HUES48 (cell line): ENCODE results near the gene MTX1.
"Not testable (repeated sequence)": the region's sequence is repeated elsewhere in the genome, so short reads cannot be mapped to it uniquely, and the experiment has no call there.

Experiments used
- H3K27ac ChIP-seq: one replicate; pipeline ENCODE4 v1.7.0; 2013; ENCODE audit warnings: low read depth, low read length, inconsistent platforms
- H3K27me3 ChIP-seq: 2 replicates; pipeline ENCODE4 v1.6.1; 2013; ENCODE audit warnings: mild to moderate bottlenecking, low read length; ENCODE audit not compliant: control insufficient read depth, insufficient read depth
- H3K36me3 ChIP-seq: 2 replicates; pipeline ENCODE4 v1.6.1; 2013; ENCODE audit warnings: low read length; ENCODE audit not compliant: control insufficient read depth, insufficient read depth
- H3K4me1 ChIP-seq: 2 replicates; pipeline ENCODE4 v1.6.1; 2013; ENCODE audit warnings: mild to moderate bottlenecking, low read length; ENCODE audit not compliant: control insufficient read depth, insufficient read depth
- H3K4me3 ChIP-seq: 2 replicates; pipeline ENCODE4 v1.5.1; 2013; ENCODE audit warnings: mild to moderate bottlenecking, low read depth, low read length
- H3K9ac ChIP-seq: 2 replicates; pipeline ENCODE4 v1.6.1; 2013; ENCODE audit warnings: mild to moderate bottlenecking, low read depth, low read length, moderate library complexity
- H3K9me3 ChIP-seq: 2 replicates; pipeline ENCODE4 v1.6.1; 2013; ENCODE audit warnings: low read length; ENCODE audit not compliant: control insufficient read depth, insufficient read depth

Gene MTX1

GRCh38 chr1:155208541-155209311 lies at the start of gene MTX1:
Gene MTX1, plus strand, starts transcription at chr1:155208695. Its CDS starts 110 bp downstream, at chr1:155208805.
- Histone ChIP-seq H3K27ac (peak within 1 kb of the TSS; percentile 98), H3K9me3 (no peaks in the 10 kb centered on the region), H3K9ac (peak within 1 kb of the TSS; percentile 90), H3K4me3 (peak within 1 kb of the TSS; percentile 92), H3K4me1 (peaks cover 19% of the 10 kb centered on the region), H3K27me3 (no peaks in the 10 kb centered on the region), H3K36me3 (peaks cover 23% of the 10 kb centered on the region)

- Histone ChIP-seq H3K4me3 (no peak overlapping the region), H3K9ac (no peak overlapping the region), H3K27me3 (no peaks in the 10 kb centered on the region), H3K36me3 (no peaks in the 10 kb centered on the region), H3K9me3 (no peaks in the 10 kb centered on the region), H3K27ac (no peak overlapping the region), H3K4me1 (no peaks in the 10 kb centered on the region)
These were observed 49.5 kb upstream of the MTX1 start for GRCh38 chr1:155158991-155159390.

GRCh38 chr1:155160128-155160527 lies 48.4 kb upstream of the MTX1 start:
- H3K27ac ChIP-seq, result no peak overlapping the region
- no peaks in the 10 kb centered on the region for H3K36me3 ChIP-seq
- no peaks in the 10 kb centered on the region for H3K9me3 ChIP-seq
- no peaks in the 10 kb centered on the region for H3K27me3 ChIP-seq
- no peak overlapping the region for H3K9ac ChIP-seq
- H3K4me3 ChIP-seq, result no peak overlapping the region
- no peaks in the 10 kb centered on the region for H3K4me1 ChIP-seq

- peaks cover 14% of the 10 kb centered on the region for H3K4me1 ChIP-seq
- H3K4me3 ChIP-seq, H3K27ac ChIP-seq, H3K9ac ChIP-seq, H3K27me3 ChIP-seq, H3K36me3 ChIP-seq, H3K9me3 ChIP-seq: not testable (repeated sequence)
These were observed 45.9 kb upstream of the MTX1 start for GRCh38 chr1:155162631-155163030.

- H3K4me3 ChIP-seq, H3K36me3 ChIP-seq, H3K9ac ChIP-seq, H3K9me3 ChIP-seq, H3K27me3 ChIP-seq, H3K27ac ChIP-seq: not testable (repeated sequence)
- peaks cover 14% of the 10 kb centered on the region for H3K4me1 ChIP-seq
These were observed 44.7 kb upstream of the MTX1 start for GRCh38 chr1:155163785-155164184.

GRCh38 chr1:155164625-155165024 lies 43.9 kb upstream of the MTX1 start:
- not testable (repeated sequence) for H3K27ac ChIP-seq, H3K9me3 ChIP-seq, H3K4me3 ChIP-seq, H3K27me3 ChIP-seq, H3K36me3 ChIP-seq, H3K9ac ChIP-seq
- H3K4me1 ChIP-seq, result peaks cover 14% of the 10 kb centered on the region

GRCh38 chr1:155166051-155166470 lies 42.4 kb upstream of the MTX1 start:
- H3K9me3 ChIP-seq, result no peaks in the 10 kb centered on the region
- peaks cover 14% of the 10 kb centered on the region for H3K4me1 ChIP-seq
- no peaks in the 10 kb centered on the region for H3K27me3 ChIP-seq
- H3K4me3 ChIP-seq, result peak overlapping the region; percentile 46
- peaks cover 15% of the 10 kb centered on the region for H3K36me3 ChIP-seq
- H3K9ac ChIP-seq, result no peak overlapping the region; the same call in 1 of the 2 replicates
- peak overlapping the region; percentile 11 for H3K27ac ChIP-seq

- Histone ChIP-seq H3K36me3 (peaks cover 18% of the 10 kb centered on the region), H3K27me3 (no peaks in the 10 kb centered on the region), H3K9ac (no peak overlapping the region; the same call in 1 of the 2 replicates), H3K4me3 (peak overlapping the region; percentile 46), H3K4me1 (peaks cover 14% of the 10 kb centered on the region), H3K27ac (peak overlapping the region; percentile 11), H3K9me3 (no peaks in the 10 kb centered on the region)
These were observed 41.9 kb upstream of the MTX1 start for GRCh38 chr1:155166471-155167165.

- H3K9me3 ChIP-seq, result no peaks in the 10 kb centered on the region
- H3K4me3 ChIP-seq, result peak overlapping the region; percentile 67
- H3K4me1 ChIP-seq, result peaks cover 20% of the 10 kb centered on the region
- no peak overlapping the region for H3K9ac ChIP-seq
- H3K36me3 ChIP-seq, result peaks cover 18% of the 10 kb centered on the region
- no peaks in the 10 kb centered on the region for H3K27me3 ChIP-seq
- H3K27ac ChIP-seq, result no peak overlapping the region
These were observed 41.1 kb upstream of the MTX1 start for GRCh38 chr1:155167166-155168104.

GRCh38 chr1:155168105-155168445 lies 40.4 kb upstream of the MTX1 start:
- Histone ChIP-seq H3K4me1 (peaks cover 20% of the 10 kb centered on the region), H3K36me3 (peaks cover 18% of the 10 kb centered on the region)
- H3K9me3 ChIP-seq, H3K9ac ChIP-seq, H3K27ac ChIP-seq, H3K4me3 ChIP-seq, H3K27me3 ChIP-seq: not testable (repeated sequence)
